Esophagus squamous epithelium (tissue), 4 donors: ENCODE results near the gene YWHAH.

ENCODE experiments used
- POLR2A ChIP-seq, 4 donors: fragments of 450-650 bp; IDR thresholded peaks; one replicate each; pipeline ENCODE4 v1.6.1; 2017; ENCODE audit warnings: antibody characterized with exemption in 4 of 4, mild to moderate bottlenecking in 4 of 4, moderate library complexity in 3 of 4
- TF ChIP-seq, protein P1 (sequence below), 6 experiments: fragments of 450-650 bp in 4 of 6; fragments of 200-600 bp in 2 of 6; sonication (generic) in 2 of 6; IDR thresholded peaks; one replicate each; pipeline ENCODE4 v1.5.1; 2016 to 2019; ENCODE audit warnings: antibody characterized with exemption in 6 of 6, mild to moderate bottlenecking in 4 of 6, moderate library complexity in 4 of 6

DNA sequence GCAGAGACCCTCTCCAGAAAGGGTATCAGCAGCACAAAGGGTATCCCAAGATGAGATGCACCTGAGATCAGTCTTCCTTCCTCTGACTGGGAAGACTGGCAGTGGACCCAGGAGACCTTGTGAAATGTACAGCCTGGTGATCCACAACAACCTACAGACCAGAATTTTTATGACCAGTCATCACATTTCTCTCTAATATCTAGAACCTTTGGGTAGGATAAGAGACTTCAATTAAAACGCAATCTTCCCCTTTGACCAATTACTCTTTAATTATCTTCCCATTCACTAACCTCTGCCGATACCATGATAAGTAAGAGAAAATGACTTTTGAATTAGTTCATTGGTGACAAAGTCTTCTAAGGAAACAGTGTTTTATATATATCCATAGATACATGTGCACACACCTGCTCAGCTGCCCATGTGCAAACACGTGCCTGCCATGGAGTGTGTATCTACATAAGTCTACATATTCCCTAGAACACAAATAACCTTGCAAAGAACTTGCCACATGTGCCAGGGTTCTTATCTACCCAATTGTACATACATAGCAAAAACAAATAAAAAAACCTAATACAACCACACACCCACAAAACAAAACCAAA lies 54.5 kb downstream of the YWHAH start:
- TF ChIP-seq POLR2A (IDR thresholded peaks at IDR 0.05): no peak
- TF ChIP-seq, protein P1, sequence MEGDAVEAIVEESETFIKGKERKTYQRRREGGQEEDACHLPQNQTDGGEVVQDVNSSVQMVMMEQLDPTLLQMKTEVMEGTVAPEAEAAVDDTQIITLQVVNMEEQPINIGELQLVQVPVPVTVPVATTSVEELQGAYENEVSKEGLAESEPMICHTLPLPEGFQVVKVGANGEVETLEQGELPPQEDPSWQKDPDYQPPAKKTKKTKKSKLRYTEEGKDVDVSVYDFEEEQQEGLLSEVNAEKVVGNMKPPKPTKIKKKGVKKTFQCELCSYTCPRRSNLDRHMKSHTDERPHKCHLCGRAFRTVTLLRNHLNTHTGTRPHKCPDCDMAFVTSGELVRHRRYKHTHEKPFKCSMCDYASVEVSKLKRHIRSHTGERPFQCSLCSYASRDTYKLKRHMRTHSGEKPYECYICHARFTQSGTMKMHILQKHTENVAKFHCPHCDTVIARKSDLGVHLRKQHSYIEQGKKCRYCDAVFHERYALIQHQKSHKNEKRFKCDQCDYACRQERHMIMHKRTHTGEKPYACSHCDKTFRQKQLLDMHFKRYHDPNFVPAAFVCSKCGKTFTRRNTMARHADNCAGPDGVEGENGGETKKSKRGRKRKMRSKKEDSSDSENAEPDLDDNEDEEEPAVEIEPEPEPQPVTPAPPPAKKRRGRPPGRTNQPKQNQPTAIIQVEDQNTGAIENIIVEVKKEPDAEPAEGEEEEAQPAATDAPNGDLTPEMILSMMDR (IDR thresholded peaks at IDR 0.05): no peak
